A549 (cell line): ENCODE results near the gene HLCS. TPM values are rescaled to one million over a fixed set of nuclear protein-coding genes. Genes with fewer than 3 reads are reported as not detected.

Source experiments
- ATAC-seq, 2 experiments: fragments of 200-7000 bp in 1 of 2; fragments of >200 bp in 1 of 2; cut with Nextera tagmentation in 1 of 2; cut with Tn5 transposase in 1 of 2; 3 replicates each; pipeline versions ENCODE4 v1.8.0 to v1.9.1; 2018 to 2020; ENCODE audit warnings: mild to moderate bottlenecking in 1 of 2, moderate library complexity in 1 of 2
- CTCF ChIA-PET: fragments of 300-600 bp; sonication (Branson Sonifier 250); formaldehyde crosslinking; extraction: SDS; loops from one replicate; lab custom pipeline; 2021; ENCODE audit warnings: antibody characterized with exemption, inconsistent platforms; lab: Yijun Ruan, JAX
- POLR2A ChIA-PET: fragments of 350-600 bp; formaldehyde crosslinking; extraction: SDS; loops from one replicate; lab custom pipeline; 2021; ENCODE audit warnings: antibody characterized with exemption, inconsistent platforms; lab: Yijun Ruan, JAX
- DNase-seq, 2 experiments: peaks; one replicate each; pipeline versions ENCODE4 v3.0.0 to v3.0.0-alpha.2; 2011 to 2016; ENCODE audit warnings: low read depth in 1 of 2, low spot score in 1 of 2
- FAIRE-seq: peaks from 2 replicates; lab custom pipeline; 2011; peaks lifted over from hg19 to GRCh38; lab: Jason Lieb, UNC
- H3K27ac ChIP-seq, 2 experiments: fragments of >200 bp; sonication (Bioruptor Twin); formaldehyde crosslinking; 3 replicates each; pipeline ENCODE4 v1.5.1; 2016 to 2017
- H3K4me1 ChIP-seq: fragments of >200 bp; sonication (Bioruptor Twin); formaldehyde crosslinking; 3 replicates; pipeline ENCODE4 v1.6.1; 2016
- H3K4me2 ChIP-seq: fragments of >200 bp; sonication (Bioruptor Twin); formaldehyde crosslinking; 3 replicates; pipeline ENCODE4 v1.6.1; 2016
- H3K4me3 ChIP-seq: fragments of >200 bp; sonication (Bioruptor Twin); formaldehyde crosslinking; 3 replicates; pipeline ENCODE4 v1.5.1; 2016
- H3K9me3 ChIP-seq: fragments of >200 bp; sonication (Bioruptor Twin); formaldehyde crosslinking; 3 replicates; pipeline ENCODE4 v1.6.1; 2016
- BCL3 ChIP-seq: fragments of >200 bp; sonication (Bioruptor Twin); formaldehyde crosslinking; IDR thresholded peaks from 3 replicates; pipeline ENCODE4 v1.6.1; 2016
- CBX8 ChIP-seq: fragments of 200-600 bp; sonication (generic); IDR thresholded peaks from 2 replicates; pipeline ENCODE4 v1.6.1; 2016
- CHD2 ChIP-seq: fragments of 150-350 bp; IDR thresholded peaks from 2 replicates; pipeline ENCODE4 v1.6.1; 2014; ENCODE audit warnings: low read length; ENCODE audit not compliant: partially characterized antibody
- CHD4 ChIP-seq: fragments of 200-600 bp; sonication (generic); IDR thresholded peaks from 2 replicates; pipeline ENCODE4 v1.6.1; 2016; ENCODE audit warnings: antibody characterized with exemption, mild to moderate bottlenecking, borderline replicate concordance
- CTCF ChIP-seq: fragments of >200 bp; sonication (Bioruptor Twin); formaldehyde crosslinking; IDR thresholded peaks from 3 replicates; pipeline ENCODE4 v1.5.1; 2016
- E2F6 ChIP-seq: IDR thresholded peaks from 2 replicates; pipeline ENCODE4 v1.6.1; 2012; ENCODE audit warnings: low read depth, borderline replicate concordance
- EHF ChIP-seq: fragments of 250-450 bp; sonication (Bioruptor Pico); IDR thresholded peaks from 2 replicates; pipeline ENCODE4 v1.5.0; 2020; ENCODE audit warnings: mild to moderate bottlenecking
- EHMT2 ChIP-seq: fragments of 200-600 bp; sonication (generic); IDR thresholded peaks from 2 replicates; pipeline ENCODE4 v1.6.1; 2016; ENCODE audit warnings: antibody characterized with exemption, low read depth, mild to moderate bottlenecking, moderate library complexity
- ELK1 ChIP-seq: fragments of 150-350 bp; IDR thresholded peaks from 2 replicates; pipeline ENCODE4 v1.6.1; 2014; ENCODE audit warnings: low read depth, mild to moderate bottlenecking, low read length
- EP300 ChIP-seq, 2 experiments: fragments of >200 bp; sonication (Bioruptor Twin); formaldehyde crosslinking; IDR thresholded peaks; 2 replicates in 1 of 2; 3 replicates in 1 of 2; pipeline ENCODE4 v1.6.1; 2016 to 2017
- HDAC2 ChIP-seq: fragments of 200-600 bp; sonication (generic); IDR thresholded peaks from 2 replicates; pipeline ENCODE4 v1.6.1; 2016
- HOXB13 ChIP-seq: fragments of 250-450 bp; sonication (Bioruptor Pico); IDR thresholded peaks from 2 replicates; pipeline ENCODE4 v1.5.0; 2020; ENCODE audit warnings: low read depth, mild to moderate bottlenecking, moderate library complexity
- HOXB5 ChIP-seq: fragments of 250-450 bp; sonication (Bioruptor Pico); IDR thresholded peaks from 2 replicates; pipeline ENCODE4 v1.5.0; 2020; ENCODE audit warnings: mild to moderate bottlenecking, moderate library complexity
- JUN ChIP-seq, 2 experiments: fragments of >200 bp; sonication (Bioruptor Twin); formaldehyde crosslinking; IDR thresholded peaks; 2 replicates in 1 of 2; 3 replicates in 1 of 2; pipeline ENCODE4 v1.6.1; 2016 to 2017
- JUNB ChIP-seq: fragments of >200 bp; sonication (Bioruptor Twin); formaldehyde crosslinking; IDR thresholded peaks from 2 replicates; pipeline ENCODE4 v1.6.1; 2016
- KDM1A ChIP-seq: fragments of 200-600 bp; sonication (generic); IDR thresholded peaks from 2 replicates; pipeline ENCODE4 v1.6.1; 2016; ENCODE audit warnings: low read depth, mild to moderate bottlenecking
- KDM5A ChIP-seq: fragments of 200-600 bp; sonication (generic); IDR thresholded peaks from 2 replicates; pipeline ENCODE4 v1.6.1; 2016; ENCODE audit warnings: antibody characterized with exemption, mild to moderate bottlenecking
- MAFK ChIP-seq: fragments of 450-650 bp; IDR thresholded peaks from 2 replicates; pipeline ENCODE4 v1.6.1; 2014; ENCODE audit not compliant: partially characterized antibody
- MAX ChIP-seq: IDR thresholded peaks from 2 replicates; pipeline ENCODE4 v1.6.1; 2012
- MYC ChIP-seq: IDR thresholded peaks from 2 replicates; pipeline ENCODE4 v1.6.1; 2012; ENCODE audit warnings: mild to moderate bottlenecking, inconsistent platforms, low read length, improper control_type of control experiment, borderline replicate concordance
- NPAS2 ChIP-seq: fragments of 250-450 bp; sonication (Bioruptor Pico); IDR thresholded peaks from 2 replicates; pipeline ENCODE4 v1.8.0; 2022; ENCODE audit warnings: mild to moderate bottlenecking, moderate library complexity, borderline replicate concordance
- PBX3 ChIP-seq: IDR thresholded peaks from 2 replicates; pipeline ENCODE4 v1.6.1; 2012
- PHF8 ChIP-seq: fragments of 200-600 bp; sonication (generic); IDR thresholded peaks from 2 replicates; pipeline ENCODE4 v1.6.1; 2016; ENCODE audit warnings: low read depth, mild to moderate bottlenecking, antibody characterized with exemption, moderate library complexity, borderline replicate concordance
- POLR2AphosphoS2 ChIP-seq: conservative IDR thresholded peaks from 2 replicates; pipeline ENCODE4 v1.6.1; 2012; ENCODE audit warnings: low read length, improper control_type of control experiment, inconsistent platforms
- RCOR1 ChIP-seq: fragments of 150-350 bp; IDR thresholded peaks from 2 replicates; pipeline ENCODE4 v1.6.1; 2014; ENCODE audit warnings: antibody characterized with exemption, low read length, low read depth
- RFX5 ChIP-seq: fragments of 450-650 bp; IDR thresholded peaks from 2 replicates; pipeline ENCODE4 v1.7.1; 2014; ENCODE audit warnings: antibody characterized with exemption, mild to moderate bottlenecking, moderate library complexity
- SMC3 ChIP-seq: fragments of >200 bp; sonication (Bioruptor Twin); formaldehyde crosslinking; IDR thresholded peaks from 3 replicates; pipeline ENCODE4 v1.6.1; 2018; ENCODE audit warnings: inconsistent platforms
- TFCP2L1 ChIP-seq: fragments of 250-450 bp; sonication (Bioruptor Pico); IDR thresholded peaks from 2 replicates; pipeline ENCODE4 v1.5.0; 2021; ENCODE audit warnings: mild to moderate bottlenecking
- ZC3H11A ChIP-seq: fragments of 450-650 bp; IDR thresholded peaks from 2 replicates; pipeline ENCODE4 v1.6.1; 2014; ENCODE audit warnings: antibody characterized with exemption, mild to moderate bottlenecking
- ZNF302 ChIP-seq: fragments of 250-450 bp; sonication (Bioruptor Pico); IDR thresholded peaks from 2 replicates; pipeline ENCODE4 v1.9.0; 2021; ENCODE audit warnings: inconsistent platforms, mild to moderate bottlenecking, moderate library complexity
- ZSCAN20 ChIP-seq: fragments of 250-450 bp; sonication (Bioruptor Pico); IDR thresholded peaks from 2 replicates; pipeline ENCODE4 v1.8.0; 2022; ENCODE audit warnings: mild to moderate bottlenecking, moderate library complexity
- whole genome bisulfite sequencing: methylation state at CpG from one replicate; pipeline ENCODE4 v1.1.6; 2017; ENCODE audit errors: missing lambda C conversion rate; 5-methylcytosine and 5-hydroxymethylcytosine counted together
- polyA plus RNA-seq, 4 experiments: library from polyadenylated mRNA; depleted of rRNA in 3 of 4; stranded (reverse); fragments of >200 nt; fragmentation: RNase III in 1 of 4; extraction: RNeasy Plus Mini Kit Qiagen cat#74134 plus additional on column Dnase treatment in 1 of 4; gene quantifications; 2 replicates in 3 of 4; 3 replicates in 1 of 4; pipeline ENCODE4 v1.2.3, GENCODE V29; 2011 to 2017

Gene HLCS
- polyA plus RNA-seq, 2 of the 4 experiments (the other 2 are of a cell fraction) = 8.4 to 24.3 TPM

GRCh38 chr21:36719614-36720013, 246.9 kb downstream of the HLCS start:
- H3K4me1 ChIP-seq = no peaks in the 10 kb centered on the region
- no peak for ATAC-seq
- CTCF ChIA-PET = no interaction called here
- no peak for DNase-seq
- FAIRE-seq = no peak
- POLR2A ChIA-PET = no interaction called here
- H3K4me2 ChIP-seq = no peak overlapping the region
- no peak for TF ChIP-seq BCL3
- TF ChIP-seq PHF8 = no peak
- TF ChIP-seq SMC3 = no peak
- TF ChIP-seq EHMT2 = no peak
- TF ChIP-seq HOXB13 (CRISPR knock-in tag) = no peak
- no peak for TF ChIP-seq HOXB5 (CRISPR knock-in tag)
- no peak for TF ChIP-seq CHD4
- TF ChIP-seq NPAS2 = no peak
- TF ChIP-seq ZNF302 = no peak
- no peak for TF ChIP-seq POLR2AphosphoS2
- no peak for TF ChIP-seq KDM1A
- TF ChIP-seq PBX3 = no peak
- no peak for TF ChIP-seq ZSCAN20 (CRISPR knock-in tag)
- no peak for TF ChIP-seq CHD2
- TF ChIP-seq EP300 (IDR thresholded peaks at IDR 0.05) = no peak
- TF ChIP-seq KDM5A = no peak
- TF ChIP-seq MAX = no peak
- no peak for TF ChIP-seq CTCF
- TF ChIP-seq ZC3H11A = no peak
- no peak for TF ChIP-seq JUN (IDR thresholded peaks at IDR 0.05)
- H3K27ac ChIP-seq = no peak overlapping the region; a peak in 1 of 6 replicates
- no peak overlapping the region for H3K4me3 ChIP-seq
- WGBS = 97% methylated on average over 10 of the region's 10 CpGs
- no peaks in the 10 kb centered on the region for H3K9me3 ChIP-seq

GRCh38 chr21:36718951-36719501, 247.4 kb downstream of the HLCS start:
- POLR2A ChIA-PET = no interaction called here

More at GRCh38 chr21:36718951-36719501, 247.4 kb downstream of the HLCS start:
- Histone ChIP-seq H3K4me2 (no peak overlapping the region), H3K4me1 (no peaks in the 10 kb centered on the region), H3K9me3 (no peaks in the 10 kb centered on the region), H3K4me3 (no peak overlapping the region), H3K27ac (peak overlapping the region in 1 of 2 experiments; percentile 54; a peak in 3 of 6 replicates)
- TF ChIP-seq MAFK (no peak), CBX8 (no peak), EHF (CRISPR knock-in tag) (no peak), ELK1 (no peak), RCOR1 (no peak), HDAC2 (no peak), RFX5 (no peak), NPAS2 (no peak), E2F6 (no peak), JUNB (no peak), TFCP2L1 (CRISPR knock-in tag) (no peak), JUN (IDR thresholded peaks at IDR 0.05) (no peak), MYC (no peak)
- CTCF ChIA-PET = no interaction called here
- 76% methylated on average over 9 of the region's 18 CpGs for WGBS
- DNase-seq = no peak
- ATAC-seq = peak in 1 of 2 experiments; percentile 46; a peak in 3 of 6 replicates
- FAIRE-seq = no peak
